NCI-H1694 treated with DMSO at 0.1 percent for 48 hours (cell line): Measurements from ENCODE around the gene BIRC5.
"Not testable (repeated sequence)": the region's sequence is repeated elsewhere in the genome, so short reads cannot be mapped to it uniquely, and the experiment has no call there.

Experiments used
- DNase-seq: peaks from one replicate; lab custom pipeline; 2025; lab: John Stamatoyannopoulos, UW

BIRC5 gene

DNA sequence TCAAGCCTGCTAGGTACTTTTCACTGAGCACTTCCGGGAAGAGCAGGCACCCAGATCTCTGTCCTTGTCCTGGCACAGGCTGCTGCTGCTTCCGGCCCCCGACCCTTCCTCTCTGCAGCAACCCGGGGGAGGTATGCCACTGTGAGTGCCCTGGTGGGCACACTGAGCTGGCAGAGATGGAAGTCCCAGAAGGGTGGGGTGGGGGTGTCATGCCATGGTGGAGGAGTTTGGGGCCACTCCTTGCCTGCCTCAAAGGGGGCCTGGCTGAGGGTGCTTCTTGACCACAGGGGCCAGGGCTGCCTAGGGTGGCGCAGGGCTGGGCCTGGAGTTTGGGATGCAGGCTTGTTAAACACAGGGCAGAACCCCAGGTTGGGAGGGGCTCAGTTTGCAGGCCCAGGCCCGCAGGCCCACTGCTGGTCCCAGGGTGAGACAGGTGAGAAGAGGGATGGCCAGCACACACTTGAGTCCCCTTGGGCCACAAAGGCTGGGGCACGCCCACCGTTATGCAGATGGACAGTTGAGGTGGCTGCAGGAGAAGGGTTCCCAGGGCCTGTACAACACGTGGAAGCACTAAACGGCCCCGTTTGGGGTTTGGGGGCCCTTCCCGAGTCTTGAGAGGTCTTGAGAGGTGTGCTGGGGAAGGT lies 26.1 kb downstream of the BIRC5 start:
- no peak for DNase-seq

DNA sequence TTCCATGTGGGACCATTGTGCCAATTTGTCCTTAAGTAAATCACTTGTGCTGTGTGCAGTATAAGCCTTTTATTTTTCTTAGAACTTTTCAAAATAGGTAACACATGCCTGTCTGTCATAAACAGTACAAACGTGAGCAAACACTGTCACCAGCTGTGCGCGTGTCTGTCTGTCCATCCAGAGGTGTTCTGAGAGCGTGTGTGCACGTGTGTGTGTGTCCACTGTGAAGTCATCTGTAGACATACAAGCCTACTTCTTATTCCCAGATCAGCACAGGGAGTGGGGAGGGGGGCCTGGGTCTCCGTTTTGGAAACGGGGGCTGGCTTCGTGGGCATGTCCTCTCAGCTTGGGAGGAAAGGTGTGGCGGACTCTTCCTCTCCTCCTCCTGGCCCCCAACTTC lies 26.8 kb downstream of the BIRC5 start:
- DNase-seq = no peak

DNA sequence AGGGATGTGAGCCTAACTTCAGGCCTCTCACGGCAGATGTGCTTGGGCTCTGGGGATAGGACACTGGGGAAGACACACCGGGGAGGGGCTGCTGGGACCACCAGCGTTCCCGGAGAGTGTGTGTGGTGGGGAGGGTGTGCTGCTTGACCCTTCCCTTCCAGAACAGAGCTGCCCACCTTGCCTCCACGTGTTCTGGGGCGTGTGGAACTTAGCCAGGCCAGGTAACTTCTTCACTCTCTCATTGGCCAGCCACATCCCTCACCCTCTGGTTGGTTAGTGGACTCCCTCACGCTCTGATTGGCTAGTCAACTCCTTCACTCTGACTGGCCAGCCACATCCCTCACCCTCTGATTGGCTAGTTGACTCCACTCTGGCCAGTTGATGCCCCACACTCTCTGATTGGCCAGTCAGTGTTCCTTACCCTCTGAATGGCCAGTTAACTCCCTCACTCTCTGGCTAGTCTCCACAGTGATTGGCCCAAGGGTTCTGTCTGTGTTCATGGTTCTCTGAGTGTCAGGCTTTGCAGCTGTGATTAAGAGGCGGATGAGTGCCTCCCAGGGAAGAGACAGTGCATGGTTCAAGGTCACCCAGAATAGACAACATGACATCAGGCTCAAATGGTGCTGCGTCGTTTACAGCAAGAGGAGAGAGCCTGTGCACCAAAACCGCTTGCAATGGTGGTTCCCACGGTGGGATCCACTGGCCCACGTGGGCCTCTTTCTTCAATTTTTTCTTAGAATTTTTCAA lies 27.4 kb downstream of the BIRC5 start:
- DNase-seq = peak; percentile 37

DNA sequence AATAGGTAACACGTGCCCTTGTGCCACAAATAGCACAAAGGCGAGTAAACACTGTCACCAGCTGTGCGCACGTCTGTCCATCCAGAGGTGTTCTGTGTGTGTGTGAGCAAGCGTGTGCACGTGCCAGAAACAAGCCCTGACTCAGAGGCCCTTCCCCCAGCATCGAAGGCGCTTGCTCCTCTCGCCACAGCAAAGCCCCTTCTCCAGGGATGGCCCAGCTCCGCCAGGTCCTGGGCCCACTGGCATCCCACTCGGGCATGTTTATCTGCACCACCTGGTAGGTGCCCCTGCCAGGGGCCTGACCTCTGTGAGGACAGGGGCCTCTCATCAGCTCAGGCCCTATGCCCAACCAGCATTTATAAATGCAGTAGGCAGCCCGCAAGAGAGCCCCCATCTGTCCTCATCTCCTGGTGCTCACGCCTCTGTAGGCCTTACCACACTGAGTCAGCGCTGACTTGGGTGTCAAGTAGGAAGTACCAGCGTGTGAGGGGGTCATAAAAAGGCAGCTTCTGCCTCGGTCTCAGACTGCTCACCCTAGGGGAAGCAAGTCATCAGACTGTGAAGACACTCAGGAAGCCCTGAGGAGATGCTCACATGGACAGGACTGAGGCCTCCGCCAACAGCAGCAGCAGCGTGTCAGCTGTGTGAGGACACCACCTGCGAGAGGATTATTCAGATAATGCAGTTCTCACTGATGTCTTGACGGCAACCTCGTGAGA lies 28.1 kb downstream of the BIRC5 start:
- DNase-seq = peak; percentile 27

DNA sequence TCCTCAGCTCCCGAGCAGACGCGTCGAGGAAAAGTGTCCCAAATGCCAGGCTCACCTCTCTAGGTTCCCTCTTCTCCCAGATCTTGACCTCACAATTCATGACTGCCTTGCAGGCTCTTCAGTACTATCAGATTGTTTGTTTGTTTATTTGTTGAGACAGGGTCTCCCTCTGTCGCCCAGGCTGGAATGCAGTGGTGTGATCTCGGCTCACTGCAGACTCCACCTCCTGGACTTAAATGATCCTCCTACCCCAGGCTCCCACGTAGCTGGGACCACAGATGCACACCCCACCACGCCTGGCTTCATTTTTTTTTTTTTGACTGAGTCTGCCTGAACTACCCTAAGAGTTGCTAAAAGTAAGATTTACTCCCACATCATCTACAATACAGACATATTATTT lies 33.3 kb downstream of the BIRC5 start:
- DNase-seq = no peak

DNA sequence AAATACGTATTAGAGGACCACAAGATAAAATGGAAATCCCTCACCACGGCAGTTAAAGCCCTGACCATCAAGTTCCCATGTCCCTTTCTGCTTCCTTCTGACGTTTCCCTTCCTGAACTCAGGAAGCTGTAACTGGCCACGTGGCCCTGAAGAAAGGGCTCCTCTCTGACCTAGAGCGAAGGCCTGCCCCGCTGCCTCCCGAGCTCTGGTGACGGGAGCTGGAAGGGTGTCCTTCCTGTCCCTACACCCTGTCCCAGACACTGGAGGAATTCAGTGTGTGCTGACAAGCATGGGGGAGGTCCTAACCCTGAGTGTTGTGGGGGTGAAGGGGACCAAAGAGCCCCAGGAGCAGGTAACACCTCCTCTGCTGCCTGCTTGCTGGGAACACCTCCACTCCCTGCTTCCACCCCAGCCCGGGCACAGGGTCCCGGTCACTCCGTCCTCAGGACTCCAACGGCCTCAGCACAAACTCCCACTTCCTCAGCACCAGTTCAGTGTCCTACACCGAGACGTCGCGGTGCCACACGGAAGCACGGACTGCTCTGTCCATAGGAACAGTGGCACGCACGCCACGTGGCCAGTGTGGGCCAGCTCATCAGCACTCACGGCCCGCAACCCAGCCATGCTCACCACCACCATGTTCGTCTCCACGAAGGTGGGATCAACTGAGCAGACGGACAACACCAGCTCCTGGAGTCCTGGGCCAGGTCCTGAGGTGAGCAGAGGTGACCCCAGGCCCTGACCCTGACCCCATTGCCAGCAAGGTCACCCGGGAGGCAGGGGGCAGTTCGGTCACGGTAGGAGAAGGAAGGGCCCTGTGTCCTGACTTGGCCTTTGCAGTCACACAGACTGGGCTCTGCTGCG lies 34.2 kb downstream of the BIRC5 start:
- DNase-seq = no peak

DNA sequence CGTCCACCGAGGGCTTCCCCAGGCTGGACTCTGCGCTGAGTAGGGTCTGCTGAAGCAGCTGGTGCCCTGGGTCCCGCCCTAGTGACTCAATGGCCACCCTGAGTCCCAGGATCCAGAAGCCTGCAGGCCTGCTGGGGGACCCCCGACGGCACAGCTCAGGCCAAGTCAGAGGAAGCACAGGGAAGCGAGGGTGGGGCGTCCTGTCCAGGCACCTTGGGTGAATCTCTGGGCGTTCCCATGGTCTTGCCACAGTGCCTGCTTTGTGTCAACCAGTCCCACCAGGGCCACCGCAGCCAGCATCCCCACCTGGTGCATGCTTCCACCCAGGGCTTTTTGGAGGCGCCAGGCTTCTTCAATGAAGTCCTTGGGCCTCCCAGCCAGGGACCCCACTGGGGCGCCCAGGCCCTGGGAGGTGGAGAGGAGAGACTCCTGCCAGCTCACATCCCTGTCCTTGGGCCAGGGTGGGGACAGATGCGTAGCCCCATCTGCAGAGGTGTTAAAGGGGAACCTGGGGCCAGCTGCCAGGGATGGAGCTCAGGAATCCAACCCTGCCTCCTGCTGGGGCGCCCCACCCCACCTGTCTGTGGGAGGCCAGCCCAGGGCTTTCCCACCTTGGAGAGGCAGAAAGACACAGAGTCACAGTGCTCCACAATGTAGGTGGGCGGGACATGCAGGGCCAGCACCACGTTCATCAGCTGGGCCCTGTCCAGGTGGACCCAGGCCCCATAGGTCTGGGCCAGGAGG lies 35.2 kb downstream of the BIRC5 start:
- no peak for DNase-seq

DNA sequence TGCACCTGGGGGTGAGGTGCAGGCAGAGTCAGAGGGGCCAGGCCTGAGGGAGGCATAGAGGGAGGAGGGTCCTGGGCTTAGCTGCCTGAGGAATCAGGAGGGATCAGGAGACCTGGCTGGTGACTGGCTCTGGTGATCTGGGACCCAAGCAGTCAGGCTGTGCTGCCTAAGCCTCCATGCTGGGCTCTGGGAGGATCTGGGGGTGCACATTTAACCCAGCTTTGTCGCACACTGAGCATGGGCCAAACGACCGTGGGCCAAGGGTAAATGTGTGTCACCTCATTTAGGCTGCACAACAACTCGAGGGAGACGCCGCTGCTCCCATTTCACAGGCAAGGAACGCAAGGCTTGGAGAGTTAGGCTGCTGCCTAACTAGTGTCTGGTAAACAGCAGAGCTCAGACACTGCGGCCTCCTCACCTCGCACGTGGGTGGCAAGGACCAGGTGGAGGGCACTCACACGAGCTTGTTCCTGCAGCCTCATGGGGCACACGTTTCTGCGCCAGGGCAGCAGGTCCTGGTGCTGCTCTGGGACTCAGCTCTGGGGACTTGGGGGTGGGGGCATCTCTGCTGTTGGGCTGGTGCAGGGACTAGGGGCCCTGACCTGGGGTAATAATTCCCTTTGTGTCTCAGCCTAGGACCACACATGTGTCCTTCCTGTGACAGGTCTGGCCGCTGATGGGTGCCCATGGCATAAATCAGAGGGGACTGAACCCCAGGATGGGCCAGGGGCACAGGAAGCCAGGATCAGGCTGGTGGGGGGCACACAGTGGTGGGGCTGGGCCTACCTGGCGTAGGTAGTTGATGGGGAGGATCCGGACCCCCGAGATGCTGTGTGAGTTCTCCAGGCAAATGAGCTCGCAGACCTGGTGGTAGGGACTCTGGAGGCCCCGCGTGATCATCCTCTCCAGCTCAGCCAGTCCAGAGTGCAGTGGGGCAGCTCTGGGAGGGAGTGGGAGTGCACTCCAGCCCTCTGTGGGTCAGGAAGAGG lies 36.1 kb downstream of the BIRC5 start:
- no peak for DNase-seq

DNA sequence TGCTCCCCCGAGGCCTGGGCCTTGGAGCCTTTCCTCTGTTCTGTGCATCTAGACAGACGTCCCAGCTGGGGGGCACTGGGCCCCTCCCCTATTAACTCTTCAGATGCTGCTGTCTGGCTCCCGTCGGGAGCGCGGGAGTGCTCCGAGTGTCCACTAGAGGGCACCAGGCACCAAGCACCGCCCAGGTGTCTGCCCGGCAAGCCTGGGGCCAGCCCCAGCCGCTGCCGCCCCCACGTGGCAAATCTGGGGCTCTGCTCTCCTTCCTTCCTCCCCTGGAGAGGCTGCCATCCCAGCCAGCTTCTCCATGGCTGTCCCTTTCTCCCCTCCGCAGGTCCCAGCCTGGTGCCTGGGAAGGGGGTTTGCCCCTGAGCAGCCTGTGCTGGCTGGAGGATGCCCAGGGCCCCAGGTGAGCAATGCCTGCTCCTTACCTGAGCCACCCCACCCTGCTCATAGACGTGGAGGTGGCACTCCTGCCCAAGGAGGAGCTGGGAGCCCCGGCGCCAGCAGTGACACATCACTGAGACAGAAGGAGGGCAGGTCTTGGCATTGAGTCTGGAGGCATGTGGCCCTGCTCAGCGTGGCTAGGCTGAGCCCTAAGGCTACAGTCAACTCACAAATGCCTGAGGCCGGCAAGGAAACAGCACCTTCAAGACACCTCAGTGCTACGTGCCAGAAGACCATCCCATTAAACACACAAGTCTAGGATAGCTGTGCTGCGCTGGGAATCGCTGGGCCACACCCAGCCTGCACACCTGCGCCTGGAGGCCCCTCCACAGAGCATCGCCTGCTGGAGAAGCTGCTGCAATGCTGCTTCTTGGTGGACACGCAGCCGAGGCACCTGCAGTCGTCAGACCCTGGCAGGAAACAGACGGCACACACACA lies 37.1 kb downstream of the BIRC5 start:
- DNase-seq = peak; percentile 85

DNA sequence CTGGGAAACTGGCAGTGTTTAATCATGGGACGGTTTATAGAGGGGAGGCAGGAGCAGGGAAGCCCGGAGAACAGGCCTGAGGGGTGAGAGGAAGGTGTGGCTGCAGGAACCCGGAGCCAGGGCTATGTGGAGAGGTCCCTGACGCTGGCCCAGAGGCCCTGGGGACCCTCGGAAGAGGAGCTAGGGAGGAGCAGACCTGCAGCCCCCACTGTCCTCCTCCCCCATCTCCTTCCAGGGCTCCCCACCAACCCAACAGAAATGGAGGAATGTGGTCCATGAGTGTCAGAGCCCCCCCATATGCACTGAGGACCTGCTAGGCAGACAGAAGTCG lies 37.7 kb downstream of the BIRC5 start:
- no peak for DNase-seq

DNA sequence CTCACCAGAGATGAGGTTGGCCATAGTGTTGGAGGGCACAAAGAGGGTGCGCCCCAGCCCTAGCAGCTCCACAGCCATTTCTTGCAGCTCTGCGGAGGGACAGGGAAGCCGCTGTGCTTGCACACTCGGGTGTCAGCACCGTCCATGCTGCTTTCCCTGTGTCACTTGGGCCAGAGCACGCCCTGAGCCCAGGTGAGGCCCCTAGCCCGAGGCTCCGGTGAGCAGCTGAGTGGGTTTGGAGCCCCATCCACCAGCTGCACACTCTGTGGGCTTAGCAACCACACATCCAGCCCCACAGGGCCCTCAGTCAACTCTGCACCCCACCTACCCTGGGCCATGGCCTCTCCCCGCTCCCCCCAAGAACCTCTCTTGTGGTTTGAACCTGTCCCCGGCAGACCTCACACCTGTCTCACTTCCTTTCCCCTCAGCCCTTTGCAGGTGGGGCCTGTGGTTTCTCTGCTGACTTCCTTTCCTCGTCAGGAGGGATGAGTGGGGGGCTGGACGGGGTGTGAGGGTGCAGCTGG lies 38.1 kb downstream of the BIRC5 start:
- no peak for DNase-seq

DNA sequence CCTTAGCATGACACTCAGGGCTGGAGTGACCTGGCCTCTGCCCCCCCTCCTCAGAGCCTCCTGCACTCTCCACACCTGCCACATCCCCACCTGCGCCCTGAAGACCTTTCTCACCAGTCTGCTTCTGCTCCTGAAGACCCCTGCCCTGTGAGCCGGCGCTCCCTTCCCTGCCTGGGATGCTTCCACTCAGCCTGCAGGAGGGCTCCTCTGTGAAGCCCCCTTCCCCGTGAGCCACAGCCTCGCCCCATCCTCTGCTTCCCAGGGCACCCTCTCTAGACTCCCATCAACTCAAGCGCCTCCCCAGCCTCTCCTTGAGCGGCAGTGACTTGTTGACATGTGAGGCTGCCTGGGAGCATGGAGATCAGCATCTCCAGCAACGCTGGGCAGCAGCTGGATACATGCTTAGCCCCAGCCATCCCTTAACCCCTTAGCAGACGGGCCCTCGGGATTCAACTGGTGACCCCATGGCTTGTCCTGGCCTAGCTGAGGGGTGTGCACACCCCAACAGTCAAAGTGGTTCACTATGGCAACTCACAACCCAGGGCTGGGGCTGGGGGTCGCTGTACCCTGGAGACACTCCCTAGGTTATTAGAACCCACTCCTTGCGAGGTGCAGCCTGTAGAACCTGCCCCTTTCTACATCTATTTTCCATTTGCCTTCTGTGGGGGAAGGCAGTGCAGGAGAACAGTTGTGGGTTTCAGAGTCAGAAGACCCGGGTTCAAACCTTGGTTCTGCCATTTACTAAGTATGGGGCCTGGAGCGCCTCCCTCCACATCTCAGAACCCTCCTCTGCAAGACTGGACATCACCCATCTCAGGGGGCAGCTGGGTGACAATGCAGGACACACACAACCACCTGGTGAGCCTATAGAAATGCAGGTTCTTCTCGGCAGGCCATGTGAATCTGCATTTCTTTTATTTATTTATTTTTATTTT lies 38.9 kb downstream of the BIRC5 start:
- DNase-seq = no peak

DNA sequence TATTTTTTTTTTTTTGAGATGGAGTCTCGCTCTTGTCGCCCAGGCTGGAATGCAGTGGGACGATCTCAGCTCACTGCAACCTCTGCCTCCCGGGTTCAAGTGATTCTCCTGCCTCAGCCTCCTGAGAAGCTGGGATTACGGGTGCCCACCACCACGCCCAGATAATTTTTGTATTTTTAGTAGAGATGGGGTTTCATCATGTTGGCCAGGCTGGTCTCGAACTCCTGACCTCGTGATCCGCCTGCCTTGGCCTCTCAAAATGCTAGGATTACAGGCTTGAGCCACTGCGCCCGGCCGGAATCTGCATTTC lies 39.5 kb downstream of the BIRC5 start:
- not testable (repeated sequence) for DNase-seq

DNA sequence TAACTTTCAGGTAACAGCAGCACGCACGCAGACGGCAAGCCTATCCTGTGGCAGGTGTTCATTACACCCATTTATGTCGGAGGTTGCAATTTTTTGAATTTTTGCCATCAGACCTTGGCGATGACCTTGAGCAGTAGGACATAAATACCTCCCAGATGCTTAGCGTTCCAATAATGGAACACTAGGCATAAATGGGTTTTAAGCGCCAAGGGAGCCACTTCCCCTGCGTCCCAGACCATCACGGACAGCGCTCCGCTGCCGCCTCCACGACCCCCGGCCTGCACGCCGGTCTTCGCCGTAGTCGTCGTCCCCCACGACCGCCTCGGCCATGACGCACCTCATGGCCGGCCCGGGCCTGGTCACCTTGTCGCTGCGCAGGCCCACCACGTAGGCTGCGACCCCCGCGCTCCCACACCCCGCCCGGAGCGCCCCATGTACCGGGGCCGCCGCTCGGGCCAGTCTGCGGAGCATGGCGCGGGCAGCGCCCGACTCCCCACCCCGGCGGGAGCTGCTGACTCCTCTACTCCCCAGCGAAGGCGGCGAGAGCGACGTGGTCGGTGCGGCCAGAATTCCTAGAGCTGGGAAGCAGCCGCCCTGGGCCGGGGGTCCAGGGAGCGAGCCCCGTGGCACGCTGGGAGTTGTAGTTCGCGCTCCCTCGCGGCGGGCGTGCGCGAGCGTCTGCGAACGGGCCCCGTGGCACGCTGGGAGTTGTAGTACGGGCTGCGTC lies 40.1 kb downstream of the BIRC5 start:
- peak; percentile 67 for DNase-seq

DNA sequence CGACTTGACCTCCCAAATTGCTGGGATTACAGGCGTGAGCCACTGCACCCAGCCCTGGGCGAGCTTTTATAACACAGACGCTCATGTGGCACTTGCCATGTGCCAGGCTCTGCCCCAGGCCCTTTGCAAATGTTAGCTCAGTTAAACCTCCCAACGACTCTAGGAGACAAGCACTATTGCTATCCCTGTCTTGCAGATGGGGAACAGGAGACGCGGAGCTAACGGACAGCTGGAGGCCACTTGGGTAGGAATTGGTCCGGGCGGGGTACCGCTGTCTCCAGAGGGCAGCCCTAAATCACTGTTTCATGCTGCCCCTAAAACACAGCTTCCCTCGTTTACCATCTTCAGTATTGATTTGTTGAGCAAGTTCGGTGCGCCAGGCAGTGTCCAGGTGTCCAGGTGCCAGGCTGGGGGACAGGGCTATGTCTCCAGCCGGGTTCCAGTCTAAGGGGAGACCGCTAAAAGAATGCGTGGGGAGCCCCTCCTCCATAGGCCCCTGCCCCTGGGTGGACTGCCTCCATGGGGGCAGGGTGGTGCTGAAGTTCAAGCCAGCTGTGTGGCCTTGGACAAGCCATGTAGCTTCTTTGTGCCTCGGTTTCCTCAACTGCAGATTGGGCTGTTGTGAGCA lies 41.1 kb downstream of the BIRC5 start:
- DNase-seq = no peak

DNA sequence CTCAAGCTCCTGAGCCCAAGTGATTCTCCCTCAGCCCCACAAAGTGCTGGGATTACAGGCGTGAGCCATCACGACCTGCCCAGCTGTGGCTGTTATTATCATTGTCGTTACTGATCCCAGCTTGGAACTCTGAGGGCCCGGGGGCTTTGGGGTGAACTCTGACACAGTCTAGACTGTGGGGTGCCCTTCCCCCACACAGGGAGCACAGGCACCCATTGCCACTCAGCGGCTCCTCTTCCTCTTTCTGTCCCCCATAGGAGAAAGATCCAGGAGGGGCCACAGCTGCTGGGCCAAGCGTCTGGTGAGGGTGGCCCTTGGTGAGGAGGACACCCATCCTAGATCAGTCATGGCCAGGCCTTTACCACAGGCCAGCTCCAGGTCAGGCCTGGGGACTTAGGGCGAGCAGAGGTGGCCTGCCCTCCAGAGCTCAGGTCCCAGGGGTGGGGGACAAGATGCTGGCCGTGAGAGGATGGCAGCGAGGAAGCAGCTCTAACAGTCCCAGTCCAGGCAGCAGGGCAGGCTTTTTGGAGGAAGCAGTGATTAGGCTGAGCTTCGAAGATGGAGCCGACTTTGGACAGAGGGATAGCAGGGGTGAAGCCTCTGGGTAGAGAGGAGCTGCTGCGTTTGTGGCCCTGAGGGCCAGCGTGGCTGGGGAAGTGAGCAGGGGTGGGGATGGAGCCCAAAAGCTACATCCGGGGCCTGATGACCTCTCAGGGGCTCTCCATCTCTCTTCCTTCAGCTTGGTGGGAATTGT lies 42.1 kb downstream of the BIRC5 start:
- DNase-seq = no peak
